HUES48 (cell line): ENCODE results near the gene OGFOD1.

ENCODE experiments used
- H3K27ac ChIP-seq: one replicate; pipeline ENCODE4 v1.7.0; 2013; ENCODE audit warnings: low read depth, low read length, inconsistent platforms
- H3K27me3 ChIP-seq: 2 replicates; pipeline ENCODE4 v1.6.1; 2013; ENCODE audit warnings: mild to moderate bottlenecking, low read length; ENCODE audit not compliant: control insufficient read depth, insufficient read depth
- H3K36me3 ChIP-seq: 2 replicates; pipeline ENCODE4 v1.6.1; 2013; ENCODE audit warnings: low read length; ENCODE audit not compliant: control insufficient read depth, insufficient read depth
- H3K4me1 ChIP-seq: 2 replicates; pipeline ENCODE4 v1.6.1; 2013; ENCODE audit warnings: mild to moderate bottlenecking, low read length; ENCODE audit not compliant: control insufficient read depth, insufficient read depth
- H3K4me3 ChIP-seq: 2 replicates; pipeline ENCODE4 v1.5.1; 2013; ENCODE audit warnings: mild to moderate bottlenecking, low read depth, low read length
- H3K9ac ChIP-seq: 2 replicates; pipeline ENCODE4 v1.6.1; 2013; ENCODE audit warnings: mild to moderate bottlenecking, low read depth, low read length, moderate library complexity
- H3K9me3 ChIP-seq: 2 replicates; pipeline ENCODE4 v1.6.1; 2013; ENCODE audit warnings: low read length; ENCODE audit not compliant: control insufficient read depth, insufficient read depth

The OGFOD1 gene

GRCh38 chr16:56419740-56420548 is 31.4 kb upstream of the OGFOD1 start:
- no peak overlapping the region for H3K27ac ChIP-seq
- peaks cover 42% of the 10 kb centered on the region for H3K4me1 ChIP-seq
- H3K9ac ChIP-seq: no peak overlapping the region
- H3K27me3 ChIP-seq: peaks cover 15% of the 10 kb centered on the region
- H3K36me3 ChIP-seq: no peaks in the 10 kb centered on the region
- H3K9me3 ChIP-seq: no peaks in the 10 kb centered on the region
- H3K4me3 ChIP-seq: no peak overlapping the region

GRCh38 chr16:56420613-56421012 is 30.7 kb upstream of the OGFOD1 start:
- Histone ChIP-seq H3K27me3 (peaks cover 15% of the 10 kb centered on the region), H3K4me1 (peaks cover 36% of the 10 kb centered on the region), H3K36me3 (no peaks in the 10 kb centered on the region), H3K9me3 (no peaks in the 10 kb centered on the region), H3K9ac (no peak overlapping the region), H3K4me3 (no peak overlapping the region), H3K27ac (no peak overlapping the region)

- Histone ChIP-seq H3K4me1 (peaks cover 36% of the 10 kb centered on the region), H3K36me3 (no peaks in the 10 kb centered on the region), H3K27me3 (peaks cover 21% of the 10 kb centered on the region), H3K9me3 (no peaks in the 10 kb centered on the region), H3K27ac (no peak overlapping the region), H3K9ac (no peak overlapping the region), H3K4me3 (no peak overlapping the region)
These were observed 30.0 kb upstream of the OGFOD1 start for GRCh38 chr16:56421313-56421712.

GRCh38 chr16:56421976-56422669 is 29.2 kb upstream of the OGFOD1 start:
- no peak overlapping the region for H3K4me3 ChIP-seq
- H3K27me3 ChIP-seq: peaks cover 21% of the 10 kb centered on the region
- peaks cover 36% of the 10 kb centered on the region for H3K4me1 ChIP-seq
- no peak overlapping the region for H3K27ac ChIP-seq
- H3K9ac ChIP-seq: no peak overlapping the region
- no peaks in the 10 kb centered on the region for H3K9me3 ChIP-seq
- H3K36me3 ChIP-seq: no peaks in the 10 kb centered on the region

GRCh38 chr16:56422896-56423441 is 28.4 kb upstream of the OGFOD1 start:
- no peak overlapping the region for H3K9ac ChIP-seq
- H3K27ac ChIP-seq: no peak overlapping the region
- H3K27me3 ChIP-seq: peaks cover 21% of the 10 kb centered on the region
- H3K36me3 ChIP-seq: no peaks in the 10 kb centered on the region
- no peaks in the 10 kb centered on the region for H3K9me3 ChIP-seq
- H3K4me3 ChIP-seq: no peak overlapping the region; the same call in 1 of the 2 replicates
- peaks cover 36% of the 10 kb centered on the region for H3K4me1 ChIP-seq

- no peak overlapping the region for H3K27ac ChIP-seq
- no peaks in the 10 kb centered on the region for H3K9me3 ChIP-seq
- H3K4me3 ChIP-seq: peak overlapping the region; percentile 65
- H3K9ac ChIP-seq: 0 out of 2 replicates have a peak overlapping the region, but pooled peaks have one; percentile 1
- H3K4me1 ChIP-seq: peaks cover 36% of the 10 kb centered on the region
- H3K27me3 ChIP-seq: peaks cover 21% of the 10 kb centered on the region
- H3K36me3 ChIP-seq: no peaks in the 10 kb centered on the region
These were observed 27.6 kb upstream of the OGFOD1 start for GRCh38 chr16:56423584-56424403.

- H3K4me1 ChIP-seq: peaks cover 36% of the 10 kb centered on the region
- peak overlapping the region; percentile 65 for H3K4me3 ChIP-seq
- H3K9ac ChIP-seq: 0 out of 2 replicates have a peak overlapping the region, but pooled peaks have one; percentile 1
- H3K27me3 ChIP-seq: peaks cover 21% of the 10 kb centered on the region
- H3K36me3 ChIP-seq: no peaks in the 10 kb centered on the region
- H3K9me3 ChIP-seq: no peaks in the 10 kb centered on the region
- no peak overlapping the region for H3K27ac ChIP-seq
These were observed 27.0 kb upstream of the OGFOD1 start for GRCh38 chr16:56424404-56424764.

GRCh38 chr16:56424791-56425438 is 26.4 kb upstream of the OGFOD1 start:
- H3K27me3 ChIP-seq: peaks cover 21% of the 10 kb centered on the region

GRCh38 chr16:56425439-56425832 is 25.9 kb upstream of the OGFOD1 start, which contains the start of gene AMFR:
AMFR (minus strand) TSS chr16:56425545; CDS start chr16:56425327, 218 bp downstream.
- peak within 1 kb of the TSS; percentile 59 for H3K27ac ChIP-seq

More at GRCh38 chr16:56424791-56425438, 26.4 kb upstream of the OGFOD1 start:
- Histone ChIP-seq H3K4me1 (peaks cover 34% of the 10 kb centered on the region), H3K36me3 (peaks cover 3% of the 10 kb centered on the region; the same call in 1 of the 2 replicates), H3K9me3 (no peaks in the 10 kb centered on the region), H3K27ac (peak overlapping the region; percentile 59), H3K9ac (peak overlapping the region; percentile 76), H3K4me3 (peak overlapping the region; percentile 65)

GRCh38 chr16:56426585-56426984 is 24.8 kb upstream of the OGFOD1 start:
- Histone ChIP-seq H3K9me3 (no peaks in the 10 kb centered on the region), H3K36me3 (peaks cover 18% of the 10 kb centered on the region), H3K9ac (no peak overlapping the region), H3K27ac (no peak overlapping the region), H3K4me1 (peaks cover 26% of the 10 kb centered on the region), H3K4me3 (no peak overlapping the region), H3K27me3 (peaks cover 21% of the 10 kb centered on the region)

More at GRCh38 chr16:56425439-56425832, 25.9 kb upstream of the OGFOD1 start, which contains the start of gene AMFR:
- peaks cover 8% of the 10 kb centered on the region; the same call in 1 of the 2 replicates for H3K36me3 ChIP-seq
- peaks cover 28% of the 10 kb centered on the region for H3K4me1 ChIP-seq
- peak within 1 kb of the TSS; percentile 76 for H3K9ac ChIP-seq
- H3K4me3 ChIP-seq: peak within 1 kb of the TSS; percentile 65
- peaks cover 21% of the 10 kb centered on the region for H3K27me3 ChIP-seq
- H3K9me3 ChIP-seq: no peaks in the 10 kb centered on the region
